ENCODE data around the gene NEBL.

The NEBL gene

DNA sequence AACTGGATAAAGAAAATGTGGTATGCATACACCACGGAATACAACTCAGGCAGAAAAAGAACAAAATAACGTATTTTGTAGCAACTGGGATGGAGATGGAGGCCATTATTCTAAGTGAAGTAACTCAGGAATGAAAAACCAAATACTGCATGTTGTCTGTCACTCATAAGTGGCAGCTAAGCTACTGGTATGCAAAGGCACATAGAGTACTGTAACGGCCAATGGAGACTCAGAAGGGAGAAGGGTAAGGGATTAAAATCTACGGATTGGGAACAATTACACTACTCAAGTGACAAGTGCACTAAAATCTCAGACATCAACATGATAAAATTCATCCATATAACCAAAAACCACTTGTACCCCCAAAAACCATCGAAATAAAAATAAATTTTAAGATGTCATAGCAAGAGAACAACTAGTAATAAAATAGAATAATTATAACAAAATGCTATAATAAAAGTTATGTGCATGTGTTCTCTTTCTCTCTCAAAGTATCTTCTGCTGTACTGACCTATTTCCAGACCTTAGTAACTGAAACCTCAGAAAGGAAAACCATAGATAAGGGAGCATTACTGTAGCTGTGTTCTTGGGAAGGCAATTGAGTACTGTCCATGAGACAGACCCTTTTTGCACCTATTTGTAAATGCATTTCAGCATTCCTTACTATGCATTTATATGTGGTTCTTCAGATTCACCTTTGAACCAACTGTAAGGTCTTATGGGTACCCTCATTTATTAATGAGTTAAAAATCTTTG is 6.7 kb upstream of the NEBL start:
- FAIRE-seq: no peak

DNA sequence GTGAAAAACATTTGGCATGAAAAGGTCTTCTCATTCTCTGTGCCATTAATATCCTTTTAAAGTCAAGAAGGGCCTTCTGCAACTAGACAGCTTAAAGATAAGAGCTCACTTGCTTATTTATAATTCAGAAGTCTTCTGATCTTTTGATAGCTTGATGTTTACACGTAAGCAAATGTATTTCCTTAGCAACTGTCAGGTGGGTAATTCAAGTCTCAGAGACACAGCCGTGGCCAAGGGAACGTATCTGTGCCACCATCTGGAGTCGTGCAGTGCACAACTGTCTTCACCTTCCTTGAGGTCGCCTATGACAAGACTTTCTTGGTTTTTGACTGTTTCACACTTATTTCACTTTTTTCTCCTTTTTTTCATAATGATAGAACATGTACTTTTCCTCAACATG is 4.0 kb upstream of the NEBL start:
- no peak for FAIRE-seq

DNA sequence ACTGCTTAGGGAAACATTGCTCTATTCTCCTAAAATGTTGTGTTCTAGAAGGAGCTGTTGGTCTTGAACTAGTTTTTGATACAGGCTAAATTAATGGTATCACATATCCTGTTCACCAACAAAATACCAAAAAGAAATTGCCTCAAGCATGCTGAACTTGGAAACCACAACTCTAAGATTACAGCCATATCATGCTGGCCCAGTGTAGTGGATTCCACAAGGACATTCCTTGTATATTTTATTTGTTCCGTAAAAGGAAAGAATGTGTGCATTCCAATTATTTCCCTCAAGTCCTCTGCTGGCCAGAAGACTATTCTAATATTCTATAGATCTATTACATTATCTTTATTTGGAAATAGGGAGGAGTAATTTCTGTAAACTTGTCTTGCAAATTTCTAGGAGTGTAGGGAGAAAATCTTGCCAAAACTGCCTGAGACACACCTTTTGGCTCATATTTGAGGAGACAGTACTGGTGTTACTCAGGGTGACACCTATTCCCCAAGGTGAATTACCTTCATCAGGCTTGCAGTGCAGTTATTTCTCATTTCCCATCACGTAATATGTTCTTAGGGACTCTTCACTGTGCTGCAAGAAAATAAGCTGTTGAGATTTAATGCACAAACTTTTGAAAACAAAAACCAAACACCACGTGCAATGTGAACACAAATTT is 1.9 kb upstream of the NEBL start:
- no peak for FAIRE-seq

DNA sequence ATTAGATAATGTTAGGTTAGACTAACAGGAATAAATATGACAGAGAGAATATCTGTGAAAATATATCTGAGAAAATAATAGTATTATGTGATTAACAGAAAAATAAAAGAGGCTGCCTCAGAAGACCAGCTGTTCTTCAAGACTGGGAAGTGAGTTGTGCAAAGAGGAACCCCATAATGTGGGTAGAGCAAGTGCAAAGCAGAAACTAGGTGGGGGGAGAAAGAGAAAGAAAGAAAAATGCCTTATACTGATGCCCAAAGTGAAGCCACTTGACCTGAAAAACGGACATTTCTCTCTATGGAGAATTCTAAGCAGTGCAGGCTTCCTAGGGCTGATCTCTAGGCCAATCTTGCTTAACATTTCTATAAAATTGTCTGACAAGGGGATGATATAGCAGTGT is 3.8 kb downstream of the NEBL start:
- no peak for FAIRE-seq

DNA sequence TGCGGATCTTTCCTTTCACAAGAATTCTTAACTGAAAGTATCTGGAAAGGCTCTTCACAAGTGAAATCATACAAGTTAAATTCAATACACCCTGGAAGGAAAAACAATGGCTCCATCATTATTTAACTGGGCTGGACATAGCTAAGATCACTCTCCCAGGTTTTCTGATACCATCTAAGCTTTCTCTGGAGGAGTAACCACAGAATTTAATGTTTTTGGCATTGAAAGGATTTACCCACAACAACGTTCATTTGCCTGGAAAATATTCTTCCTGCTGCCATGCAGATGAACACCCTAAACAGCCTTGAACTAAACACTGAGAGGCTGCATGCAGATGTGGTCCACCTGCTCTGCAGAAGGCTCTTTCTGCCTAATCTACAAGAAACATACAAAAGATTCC is 4.3 kb downstream of the NEBL start:
- FAIRE-seq: no peak

DNA sequence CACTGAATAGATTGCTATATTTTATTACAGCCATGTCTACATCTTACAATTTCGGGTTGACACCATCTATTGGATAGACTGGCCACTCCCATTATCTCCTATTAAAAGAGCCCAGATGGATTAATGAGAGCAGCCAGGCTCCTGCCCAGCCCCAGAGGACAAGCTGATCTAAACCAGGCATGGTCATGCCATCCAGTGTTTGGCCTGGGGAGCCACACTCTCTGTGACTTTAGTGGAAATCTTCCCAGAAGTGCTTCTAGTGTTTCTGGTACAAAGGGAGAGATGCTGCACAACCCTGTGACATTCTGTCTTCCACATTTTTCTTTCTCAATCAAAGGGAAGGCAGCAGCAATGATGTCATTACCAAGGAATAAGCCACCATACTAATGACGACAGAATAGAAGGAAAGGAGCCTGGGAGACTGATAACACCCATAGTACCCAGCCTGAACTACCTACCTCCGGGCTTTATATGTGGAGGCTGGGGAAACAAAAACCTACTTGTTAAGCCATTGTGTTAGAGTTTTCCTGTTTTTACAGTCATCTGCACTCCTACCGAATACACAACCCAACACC is 5.0 kb downstream of the NEBL start:
- FAIRE-seq: no peak

DNA sequence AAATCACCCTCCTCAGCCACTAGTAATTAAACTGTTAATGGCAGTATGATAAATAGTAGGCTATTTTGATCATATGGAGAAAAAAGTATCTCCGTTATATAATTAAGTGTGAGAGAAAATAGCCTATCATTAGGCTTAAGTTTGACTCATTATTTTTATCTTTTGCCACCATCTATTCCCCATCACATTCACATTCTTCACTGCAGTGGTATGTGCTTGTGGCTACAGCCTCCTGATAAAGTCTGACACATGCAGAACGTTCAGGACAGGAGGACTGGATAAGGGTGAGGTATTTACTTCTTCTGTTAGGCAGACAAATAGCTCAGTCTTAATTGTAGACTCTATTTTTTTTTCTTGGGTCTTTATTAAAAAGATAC is 5.8 kb downstream of the NEBL start:
- FAIRE-seq: no peak

DNA sequence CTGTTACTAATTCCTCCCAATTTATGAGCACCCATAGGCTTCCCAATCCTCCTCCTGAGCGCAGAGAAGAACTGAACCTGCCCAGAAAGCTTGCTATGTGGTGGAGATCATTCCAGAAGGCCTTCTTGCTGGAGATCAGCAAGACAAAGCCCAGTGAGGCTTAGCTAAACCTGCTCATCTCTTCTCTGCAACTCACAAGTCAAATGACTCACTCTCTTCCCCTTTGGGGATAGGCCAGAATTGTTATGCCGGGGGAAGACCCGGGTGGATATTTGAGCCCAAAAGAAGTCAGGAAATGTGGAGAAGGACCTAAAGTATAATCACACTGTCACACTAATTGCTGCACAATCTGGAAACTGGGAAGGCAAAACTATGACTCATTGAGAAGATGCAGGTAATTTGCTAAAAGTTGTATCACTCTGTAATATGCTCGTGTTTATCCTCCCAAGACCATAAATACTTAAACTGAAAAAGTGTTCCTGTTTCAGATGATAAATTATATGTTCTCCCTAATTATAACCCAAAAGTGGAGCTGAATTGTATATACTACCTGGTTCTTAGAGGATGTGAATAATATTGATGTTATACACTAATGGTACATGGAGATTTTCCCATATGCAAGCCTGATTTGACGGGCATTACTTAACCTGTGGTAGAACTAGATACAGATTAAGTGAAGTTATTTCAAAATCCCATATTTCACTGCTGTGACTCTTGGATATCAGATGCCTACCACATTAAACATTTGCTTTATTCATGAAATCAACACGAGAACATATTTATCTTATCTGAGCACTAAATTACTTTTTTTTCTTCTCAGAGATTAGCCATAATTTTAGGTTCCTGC is 6.4 kb downstream of the NEBL start:
- no peak for FAIRE-seq

DNA sequence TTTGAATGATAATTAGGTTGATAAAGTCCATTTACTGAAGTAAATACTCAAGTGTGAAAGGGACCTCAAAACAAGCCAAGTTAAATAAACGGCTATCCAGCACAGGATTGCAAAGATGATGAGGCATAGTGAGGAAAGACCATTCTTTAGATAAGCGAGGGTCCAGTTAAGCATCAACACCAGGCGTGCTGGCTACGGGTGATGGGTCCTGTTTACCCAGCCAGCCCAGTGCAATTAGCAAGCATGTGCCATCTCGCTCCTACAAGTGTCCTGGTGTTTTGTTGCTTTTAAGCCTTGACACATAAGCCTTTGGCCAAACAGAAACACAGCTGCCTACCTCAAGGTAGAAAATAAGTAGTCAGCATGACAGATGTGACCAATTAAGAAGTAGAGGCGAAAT is 7.1 kb downstream of the NEBL start:
- no peak for FAIRE-seq

DNA sequence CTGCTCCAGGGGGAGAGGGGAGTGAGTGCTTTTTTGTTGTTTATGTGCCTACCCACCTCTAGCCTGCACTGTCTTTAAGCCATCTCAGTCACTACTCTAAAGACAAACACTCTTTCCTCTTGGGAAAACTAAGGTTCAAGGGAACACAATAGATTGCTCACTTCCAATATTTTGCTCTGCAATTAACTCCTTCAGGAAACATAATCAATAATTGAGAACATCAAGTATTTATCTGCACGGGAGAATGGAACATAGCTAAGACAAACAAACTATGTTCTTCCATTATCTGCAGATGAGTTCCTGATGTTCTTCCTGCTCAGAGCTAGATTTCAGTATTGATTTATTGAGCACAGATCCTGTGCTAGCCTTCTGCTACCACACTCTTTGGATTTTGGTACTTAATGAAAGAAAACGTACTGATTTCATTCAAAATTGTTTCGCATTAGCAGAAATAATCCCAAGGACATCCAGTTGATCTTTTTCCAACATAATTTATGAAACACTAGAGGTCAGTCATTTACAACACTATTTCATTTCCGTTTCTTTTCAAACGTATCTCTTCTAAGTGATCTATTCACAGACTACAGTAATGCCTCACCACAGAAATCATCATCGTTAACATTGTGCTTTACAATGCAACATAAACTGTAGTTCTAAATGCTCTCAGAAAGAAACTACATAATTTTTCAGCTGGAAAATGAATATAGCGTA is 8.3 kb downstream of the NEBL start:
- FAIRE-seq: no peak

DNA sequence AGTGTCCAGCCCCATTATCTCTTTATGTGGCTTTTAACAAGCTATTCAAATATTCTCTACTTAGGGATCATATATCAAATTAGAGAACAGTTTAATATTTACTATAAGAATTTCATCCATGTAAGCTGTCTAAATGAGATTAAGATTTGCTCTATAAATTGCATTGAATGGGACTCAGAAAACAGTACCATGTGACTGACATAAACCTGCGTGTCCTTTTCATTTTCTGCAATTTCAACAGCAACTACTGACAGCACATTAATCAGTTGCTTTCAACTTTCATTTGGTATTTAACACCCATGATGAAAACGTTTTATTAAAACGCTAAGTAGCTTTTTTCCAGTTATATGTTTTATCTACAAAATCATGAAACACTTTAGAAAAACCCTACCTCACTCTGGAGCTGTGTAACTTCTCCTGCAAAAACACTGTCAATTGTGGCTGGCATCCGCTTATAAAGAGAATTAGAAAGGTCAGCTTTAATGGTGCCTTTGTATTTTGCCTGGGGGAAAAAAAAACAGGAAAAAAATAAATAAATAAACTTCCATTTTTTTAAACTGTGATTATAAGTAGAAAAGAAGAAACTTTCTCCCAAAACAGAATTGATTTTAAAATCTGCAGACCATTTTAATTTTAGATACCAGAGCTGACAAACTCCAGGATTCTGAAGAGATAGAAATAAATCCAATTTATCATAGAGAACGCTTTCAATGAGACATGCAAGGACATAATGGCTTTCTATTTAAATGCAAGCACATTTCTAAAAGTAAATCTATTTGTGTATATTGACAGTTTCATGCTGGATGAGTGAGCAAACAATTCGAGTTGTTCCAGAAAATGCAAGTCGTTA is 9.2 kb downstream of the NEBL start:
- no peak for FAIRE-seq

DNA sequence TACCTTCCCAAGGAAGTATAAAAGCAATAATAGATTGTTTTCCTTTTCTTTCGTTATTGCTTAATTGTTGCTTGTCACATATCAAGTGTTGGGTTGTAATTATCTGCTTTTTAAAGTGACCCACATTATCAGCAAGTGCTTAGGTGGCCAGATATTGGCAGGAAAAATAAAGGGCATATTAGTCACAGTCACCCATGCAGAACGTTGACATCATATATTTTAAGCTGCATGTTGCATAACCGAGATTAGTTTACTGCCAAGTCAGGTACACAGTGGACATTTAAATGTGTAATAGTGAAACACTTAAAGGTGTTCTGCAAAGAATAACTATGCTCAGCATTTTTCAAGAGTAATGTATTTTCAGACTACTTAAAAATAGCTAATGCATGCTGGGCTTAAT is 11.4 kb downstream of the NEBL start:
- no peak for FAIRE-seq

DNA sequence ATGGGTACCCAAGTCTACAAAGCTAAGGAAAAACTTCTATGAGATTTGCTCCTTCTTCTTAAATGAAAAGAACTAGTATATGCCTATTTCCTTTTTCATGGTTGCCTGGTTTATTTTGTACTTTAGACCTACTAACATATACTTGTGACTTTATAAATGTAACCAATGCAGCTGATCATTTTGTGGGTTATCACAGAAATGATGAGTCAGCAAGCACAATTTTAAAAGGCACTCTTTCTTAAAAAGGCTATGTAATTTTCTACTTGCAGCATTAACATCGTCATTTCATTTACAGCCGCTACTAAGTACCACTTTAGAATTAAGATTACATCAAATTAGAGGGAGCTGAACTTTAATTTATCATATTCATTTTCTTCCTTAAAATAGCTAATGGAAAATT is 13.6 kb downstream of the NEBL start:
- no peak for FAIRE-seq

DNA sequence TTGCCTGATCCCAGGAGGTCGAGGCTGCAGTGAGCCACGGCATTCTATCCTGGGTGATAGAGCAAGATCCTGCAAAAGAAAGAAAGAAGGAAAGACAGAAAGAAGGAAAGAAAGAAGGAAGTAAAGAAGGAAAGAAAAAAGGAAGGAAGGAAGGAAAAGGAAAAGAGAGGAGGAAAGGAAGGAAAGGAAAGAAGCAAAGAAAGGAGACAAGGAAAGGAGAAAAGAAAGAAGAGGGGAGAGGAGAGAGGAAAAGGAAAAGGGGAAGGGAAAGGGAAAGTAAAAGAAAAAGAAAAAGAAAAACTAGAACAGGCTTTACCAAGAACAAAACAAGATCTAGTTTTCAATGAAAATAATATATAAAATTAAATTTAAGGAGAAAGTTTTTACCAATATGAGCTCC is 15.0 kb downstream of the NEBL start:
- no peak for FAIRE-seq

DNA sequence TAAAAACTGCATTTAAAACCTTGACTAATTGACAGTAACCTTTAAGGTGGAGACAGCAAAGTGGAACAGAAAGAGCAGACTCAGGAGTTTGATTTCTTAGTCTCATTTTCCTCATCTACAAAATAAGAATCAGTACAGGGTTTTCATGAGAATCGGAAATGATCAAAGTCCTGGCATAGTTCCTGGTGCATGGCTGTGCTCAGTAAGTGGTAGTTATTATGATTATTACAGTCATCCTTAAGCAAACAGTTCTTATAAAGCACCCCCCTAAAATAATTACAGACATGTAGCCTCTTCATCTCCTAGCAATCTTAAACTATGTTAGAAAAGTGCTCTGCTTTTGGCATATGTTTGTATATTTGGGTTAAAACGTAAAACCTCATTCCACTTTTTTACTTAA is 18.0 kb downstream of the NEBL start:
- no peak for FAIRE-seq

DNA sequence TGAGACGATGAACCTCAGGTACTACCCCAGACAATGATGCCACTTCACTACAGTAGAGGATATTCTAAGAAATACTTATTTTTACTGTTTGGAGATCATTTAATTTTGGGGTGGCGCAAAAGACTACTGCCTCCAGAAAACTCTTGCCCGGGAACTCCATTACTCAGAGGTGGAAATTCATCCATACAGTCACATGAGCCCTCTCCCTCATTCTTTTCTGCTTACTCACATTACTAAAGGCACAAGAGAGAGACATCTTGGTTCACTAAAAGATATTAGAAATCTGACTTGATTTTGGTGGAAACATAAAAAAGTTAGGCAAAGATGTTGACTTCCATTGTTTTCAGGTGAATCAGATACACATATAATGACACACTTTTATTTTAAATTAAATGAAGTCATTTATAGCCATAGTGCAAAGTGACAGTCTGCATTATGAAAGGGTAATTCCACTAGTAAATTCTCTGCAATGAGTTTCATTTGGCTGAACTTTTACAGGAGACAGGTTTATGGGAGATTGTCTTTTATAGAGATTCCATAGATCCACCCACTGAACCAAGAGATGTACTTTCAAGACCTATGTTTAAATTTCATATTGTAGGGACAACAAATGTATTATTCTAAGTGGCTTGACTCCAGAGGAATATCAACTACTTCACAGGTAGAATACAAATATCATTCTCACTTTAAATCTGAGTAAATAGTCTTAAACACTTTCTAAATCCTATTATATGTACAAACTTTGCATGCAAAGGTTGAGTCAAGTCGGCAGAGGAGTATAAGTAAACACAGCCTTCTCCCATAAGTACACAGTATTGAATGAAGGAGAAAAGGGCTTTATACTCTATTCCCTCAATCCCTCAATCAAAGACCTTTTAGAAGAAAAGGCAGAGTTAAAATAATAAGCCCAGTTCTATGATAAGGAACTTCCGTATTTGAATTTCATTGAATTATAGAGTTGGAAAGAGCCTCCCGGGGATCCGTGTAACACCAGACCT is 18.8 kb downstream of the NEBL start:
- FAIRE-seq: no peak

DNA sequence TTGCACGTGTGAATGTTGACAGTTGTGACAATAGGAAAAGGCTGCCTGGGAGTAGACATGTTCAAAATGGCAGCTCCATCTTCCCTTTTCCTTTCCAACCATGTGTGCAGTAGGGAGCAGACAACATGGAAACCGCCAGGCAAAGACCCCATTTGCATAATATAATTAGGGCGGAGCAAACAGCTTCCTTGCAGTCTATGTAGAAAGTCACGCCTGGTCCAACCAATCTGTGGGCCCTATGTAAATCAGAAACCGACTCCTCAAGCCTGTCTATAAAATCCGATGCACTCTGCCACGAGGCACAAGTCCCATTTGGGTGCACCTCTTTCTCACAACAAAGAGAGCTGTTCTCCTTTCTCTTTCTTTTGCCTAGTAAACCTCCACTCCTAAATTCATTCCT is 19.6 kb downstream of the NEBL start:
- no peak for FAIRE-seq

DNA sequence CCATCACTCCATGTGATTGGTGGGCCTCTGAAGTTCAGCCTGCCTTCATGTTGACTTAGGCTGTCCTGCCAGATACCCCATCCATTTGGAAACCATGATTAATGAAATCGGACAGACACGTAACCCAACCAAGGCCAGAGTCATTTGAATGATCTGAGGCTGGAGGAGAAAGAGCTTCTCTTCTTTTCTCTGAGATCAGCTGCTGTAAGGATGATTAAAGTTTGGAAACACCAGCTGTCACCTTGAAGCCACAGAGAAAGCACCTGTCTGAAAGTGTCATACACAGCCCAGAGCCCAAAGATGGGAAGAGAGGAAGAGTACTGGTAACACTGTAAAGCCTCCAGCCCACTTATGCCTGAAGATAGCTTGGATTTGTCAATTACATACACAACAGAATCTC is 22.9 kb downstream of the NEBL start:
- no peak for FAIRE-seq

DNA sequence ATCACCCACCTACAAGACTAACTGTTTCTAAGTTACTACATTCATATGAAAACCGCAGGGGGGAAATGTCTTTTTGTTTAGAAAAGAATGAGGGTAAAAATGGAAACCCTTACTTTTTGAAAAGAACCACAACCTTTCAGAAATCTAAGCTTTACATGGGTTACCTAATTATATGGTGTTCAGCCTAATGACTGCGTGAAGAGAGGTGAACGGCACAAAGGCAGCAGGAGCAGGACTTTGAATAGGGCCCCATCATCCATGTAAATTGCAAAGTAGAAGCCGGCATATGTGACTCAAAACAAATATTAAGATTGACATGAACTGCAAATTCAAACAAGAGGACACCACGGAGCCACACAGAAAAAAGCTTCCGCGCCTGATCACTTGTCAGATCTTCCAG is 25.1 kb downstream of the NEBL start:
- FAIRE-seq: no peak

DNA sequence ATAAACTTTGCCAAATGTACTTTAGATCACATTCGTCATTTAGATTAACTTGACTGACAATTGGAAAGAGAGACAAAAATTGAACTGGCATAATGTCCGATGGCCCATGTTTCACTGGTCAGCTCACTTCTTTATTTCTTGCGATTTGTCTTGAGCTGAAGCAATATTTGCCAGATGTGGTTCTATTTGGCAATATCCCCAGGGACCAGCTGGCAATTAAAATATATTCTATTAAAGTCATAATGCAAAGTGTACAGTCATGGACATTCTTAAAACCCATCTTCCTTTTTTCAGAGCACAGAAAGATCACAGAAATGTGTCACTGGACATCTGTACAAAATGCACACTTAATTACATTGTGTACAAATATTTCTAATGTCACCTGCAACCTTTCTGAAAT is 26.3 kb downstream of the NEBL start:
- no peak for FAIRE-seq

DNA sequence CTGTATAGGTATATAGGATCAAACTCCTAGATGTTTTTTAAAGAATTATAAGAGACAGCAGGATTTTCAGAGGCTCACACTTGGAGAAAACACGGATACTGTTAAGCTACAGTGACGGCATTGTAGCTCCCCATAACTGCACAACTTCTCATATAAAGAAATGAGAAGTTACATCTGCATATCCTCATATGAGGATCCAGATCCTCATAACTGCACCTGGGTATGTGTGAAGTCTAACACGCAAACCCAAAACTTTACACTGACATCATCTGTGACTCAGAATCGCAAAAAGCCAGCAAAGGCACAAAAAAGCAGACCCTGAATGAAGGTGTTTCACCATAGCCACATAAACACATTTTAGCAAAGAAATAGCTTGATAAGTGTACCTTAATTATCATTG is 34.1 kb downstream of the NEBL start:
- no peak for FAIRE-seq
